ENCODE results near the gene ARID1B.

ARID1B gene

GRCh38 chr6:156859686-156860085, 82.5 kb downstream of the ARID1B start:
- DNase-seq (ENCODE audit: low read depth), result no peak
- no peaks in the 10 kb centered on the region for H3K36me3 ChIP-seq (ENCODE audit: control insufficient read depth, insufficient read depth, low read length, severe bottlenecking)

GRCh38 chr6:156862711-156863110, 85.5 kb downstream of the ARID1B start:
- Histone ChIP-seq H3K9me3 (ENCODE audit: control insufficient read depth, low read length) (no peaks in the 10 kb centered on the region), H3K9ac (ENCODE audit: low read length) (no peak overlapping the region), H3K27me3 (replicated peaks; ENCODE audit: control insufficient read depth, insufficient read depth, low read length) (no peaks in the 10 kb centered on the region), H3K4me3 (ENCODE audit: low read length) (no peak overlapping the region), H3K36me3 (ENCODE audit: control insufficient read depth, insufficient read depth, low read length, severe bottlenecking) (no peaks in the 10 kb centered on the region), H3K4me1 (ENCODE audit: control insufficient read depth, insufficient read depth, low read length) (peaks cover 20% of the 10 kb centered on the region)
- DNase-seq (ENCODE audit: low read depth), result no peak

More at GRCh38 chr6:156859686-156860085, 82.5 kb downstream of the ARID1B start:
- Histone ChIP-seq H3K27me3 (replicated peaks; ENCODE audit: control insufficient read depth, insufficient read depth, low read length) (no peaks in the 10 kb centered on the region), H3K9ac (ENCODE audit: low read length) (no peak overlapping the region), H3K9me3 (ENCODE audit: control insufficient read depth, low read length) (no peaks in the 10 kb centered on the region), H3K4me3 (ENCODE audit: low read length) (no peak overlapping the region), H3K4me1 (ENCODE audit: control insufficient read depth, insufficient read depth, low read length) (peaks cover 22% of the 10 kb centered on the region)

GRCh38 chr6:156863504-156863903, 86.3 kb downstream of the ARID1B start:
- H3K9me3 ChIP-seq (ENCODE audit: control insufficient read depth, low read length), result no peaks in the 10 kb centered on the region
- no peaks in the 10 kb centered on the region for H3K27me3 ChIP-seq (replicated peaks; ENCODE audit: control insufficient read depth, insufficient read depth, low read length)
- H3K9ac ChIP-seq (ENCODE audit: low read length), result no peak overlapping the region
- no peaks in the 10 kb centered on the region for H3K36me3 ChIP-seq (ENCODE audit: control insufficient read depth, insufficient read depth, low read length, severe bottlenecking)
- H3K4me1 ChIP-seq (ENCODE audit: control insufficient read depth, insufficient read depth, low read length), result peaks cover 20% of the 10 kb centered on the region
- no peak overlapping the region for H3K4me3 ChIP-seq (ENCODE audit: low read length)
- no peak for DNase-seq (ENCODE audit: low read depth)

GRCh38 chr6:156864557-156864956, 87.4 kb downstream of the ARID1B start:
- peaks cover 15% of the 10 kb centered on the region for H3K4me1 ChIP-seq (ENCODE audit: control insufficient read depth, insufficient read depth, low read length)
- no peak for DNase-seq (ENCODE audit: low read depth)
- H3K9ac ChIP-seq (ENCODE audit: low read length), result no peak overlapping the region
- H3K9me3 ChIP-seq (ENCODE audit: control insufficient read depth, low read length), result no peaks in the 10 kb centered on the region
- H3K27me3 ChIP-seq (replicated peaks; ENCODE audit: control insufficient read depth, insufficient read depth, low read length), result no peaks in the 10 kb centered on the region
- H3K36me3 ChIP-seq (ENCODE audit: control insufficient read depth, insufficient read depth, low read length, severe bottlenecking), result no peaks in the 10 kb centered on the region
- H3K4me3 ChIP-seq (ENCODE audit: low read length), result no peak overlapping the region

- H3K4me3 ChIP-seq (ENCODE audit: low read length), result no peak overlapping the region
- DNase-seq (ENCODE audit: low read depth), result no peak
- no peaks in the 10 kb centered on the region for H3K9me3 ChIP-seq (ENCODE audit: control insufficient read depth, low read length)
- no peaks in the 10 kb centered on the region for H3K36me3 ChIP-seq (ENCODE audit: control insufficient read depth, insufficient read depth, low read length, severe bottlenecking)
- H3K9ac ChIP-seq (ENCODE audit: low read length), result no peak overlapping the region
- H3K4me1 ChIP-seq (ENCODE audit: control insufficient read depth, insufficient read depth, low read length), result peaks cover 10% of the 10 kb centered on the region
- no peaks in the 10 kb centered on the region for H3K27me3 ChIP-seq (replicated peaks; ENCODE audit: control insufficient read depth, insufficient read depth, low read length)
Observed at GRCh38 chr6:156865019-156865629, 87.9 kb downstream of the ARID1B start.

GRCh38 chr6:156866220-156867015, 89.2 kb downstream of the ARID1B start:
- Histone ChIP-seq H3K9me3 (ENCODE audit: control insufficient read depth, low read length) (no peaks in the 10 kb centered on the region), H3K9ac (ENCODE audit: low read length) (no peak overlapping the region), H3K27me3 (replicated peaks; ENCODE audit: control insufficient read depth, insufficient read depth, low read length) (no peaks in the 10 kb centered on the region), H3K36me3 (ENCODE audit: control insufficient read depth, insufficient read depth, low read length, severe bottlenecking) (no peaks in the 10 kb centered on the region), H3K4me3 (ENCODE audit: low read length) (no peak overlapping the region), H3K4me1 (ENCODE audit: control insufficient read depth, insufficient read depth, low read length) (peaks cover 2% of the 10 kb centered on the region)
- peak; percentile 36 for DNase-seq (ENCODE audit: low read depth)

GRCh38 chr6:156867121-156867520, 89.9 kb downstream of the ARID1B start:
- H3K4me1 ChIP-seq (ENCODE audit: control insufficient read depth, insufficient read depth, low read length), result peaks cover 2% of the 10 kb centered on the region
- no peak overlapping the region for H3K9ac ChIP-seq (ENCODE audit: low read length)
- H3K27me3 ChIP-seq (replicated peaks; ENCODE audit: control insufficient read depth, insufficient read depth, low read length), result no peaks in the 10 kb centered on the region
- no peaks in the 10 kb centered on the region for H3K9me3 ChIP-seq (ENCODE audit: control insufficient read depth, low read length)
- DNase-seq (ENCODE audit: low read depth), result no peak
- H3K36me3 ChIP-seq (ENCODE audit: control insufficient read depth, insufficient read depth, low read length, severe bottlenecking), result no peaks in the 10 kb centered on the region
- H3K4me3 ChIP-seq (ENCODE audit: low read length), result no peak overlapping the region

- Histone ChIP-seq H3K4me3 (ENCODE audit: low read length) (no peak overlapping the region), H3K36me3 (ENCODE audit: control insufficient read depth, insufficient read depth, low read length, severe bottlenecking) (no peaks in the 10 kb centered on the region), H3K9me3 (ENCODE audit: control insufficient read depth, low read length) (no peaks in the 10 kb centered on the region), H3K4me1 (ENCODE audit: control insufficient read depth, insufficient read depth, low read length) (peaks cover 2% of the 10 kb centered on the region), H3K9ac (ENCODE audit: low read length) (no peak overlapping the region), H3K27me3 (replicated peaks; ENCODE audit: control insufficient read depth, insufficient read depth, low read length) (no peaks in the 10 kb centered on the region)
- no peak for DNase-seq (ENCODE audit: low read depth)
Observed at GRCh38 chr6:156868385-156868784, 91.2 kb downstream of the ARID1B start.

GRCh38 chr6:156869980-156870398, 92.8 kb downstream of the ARID1B start:
- H3K27me3 ChIP-seq (replicated peaks; ENCODE audit: control insufficient read depth, insufficient read depth, low read length), result no peaks in the 10 kb centered on the region
- no peak for DNase-seq (ENCODE audit: low read depth)
- no peak overlapping the region for H3K9ac ChIP-seq (ENCODE audit: low read length)
- H3K4me1 ChIP-seq (ENCODE audit: control insufficient read depth, insufficient read depth, low read length), result peaks cover 2% of the 10 kb centered on the region
- no peaks in the 10 kb centered on the region for H3K36me3 ChIP-seq (ENCODE audit: control insufficient read depth, insufficient read depth, low read length, severe bottlenecking)
- no peak overlapping the region for H3K4me3 ChIP-seq (ENCODE audit: low read length)
- no peaks in the 10 kb centered on the region for H3K9me3 ChIP-seq (ENCODE audit: control insufficient read depth, low read length)

GRCh38 chr6:156870924-156871539, 93.9 kb downstream of the ARID1B start:
- no peaks in the 10 kb centered on the region for H3K36me3 ChIP-seq (ENCODE audit: control insufficient read depth, insufficient read depth, low read length, severe bottlenecking)
- no peaks in the 10 kb centered on the region for H3K27me3 ChIP-seq (replicated peaks; ENCODE audit: control insufficient read depth, insufficient read depth, low read length)
- H3K4me1 ChIP-seq (ENCODE audit: control insufficient read depth, insufficient read depth, low read length), result peaks cover 2% of the 10 kb centered on the region
- H3K4me3 ChIP-seq (ENCODE audit: low read length), result no peak overlapping the region
- no peaks in the 10 kb centered on the region for H3K9me3 ChIP-seq (ENCODE audit: control insufficient read depth, low read length)
- H3K9ac ChIP-seq (ENCODE audit: low read length), result no peak overlapping the region
- DNase-seq (ENCODE audit: low read depth), result no peak

- Histone ChIP-seq H3K4me3 (ENCODE audit: low read length) (no peak overlapping the region), H3K4me1 (ENCODE audit: control insufficient read depth, insufficient read depth, low read length) (peaks cover 8% of the 10 kb centered on the region), H3K36me3 (ENCODE audit: control insufficient read depth, insufficient read depth, low read length, severe bottlenecking) (no peaks in the 10 kb centered on the region), H3K9me3 (ENCODE audit: control insufficient read depth, low read length) (no peaks in the 10 kb centered on the region), H3K9ac (ENCODE audit: low read length) (no peak overlapping the region), H3K27me3 (replicated peaks; ENCODE audit: control insufficient read depth, insufficient read depth, low read length) (no peaks in the 10 kb centered on the region)
- no peak for DNase-seq (ENCODE audit: low read depth)
Observed at GRCh38 chr6:156872903-156873302, 95.7 kb downstream of the ARID1B start.
